Stimulated activated naive CD4-positive, alpha-beta T cell treated with Interleukin-2 at 50 U/mL for 16 hours (primary cell): ENCODE data around the gene MCUR1.
"Not testable (repeated sequence)": the region's sequence is repeated elsewhere in the genome, so short reads cannot be mapped to it uniquely, and the experiment has no call there.

Source experiments
- DNase-seq: peaks from one replicate; lab custom pipeline; 2025; lab: John Stamatoyannopoulos, UW

Gene MCUR1

DNA sequence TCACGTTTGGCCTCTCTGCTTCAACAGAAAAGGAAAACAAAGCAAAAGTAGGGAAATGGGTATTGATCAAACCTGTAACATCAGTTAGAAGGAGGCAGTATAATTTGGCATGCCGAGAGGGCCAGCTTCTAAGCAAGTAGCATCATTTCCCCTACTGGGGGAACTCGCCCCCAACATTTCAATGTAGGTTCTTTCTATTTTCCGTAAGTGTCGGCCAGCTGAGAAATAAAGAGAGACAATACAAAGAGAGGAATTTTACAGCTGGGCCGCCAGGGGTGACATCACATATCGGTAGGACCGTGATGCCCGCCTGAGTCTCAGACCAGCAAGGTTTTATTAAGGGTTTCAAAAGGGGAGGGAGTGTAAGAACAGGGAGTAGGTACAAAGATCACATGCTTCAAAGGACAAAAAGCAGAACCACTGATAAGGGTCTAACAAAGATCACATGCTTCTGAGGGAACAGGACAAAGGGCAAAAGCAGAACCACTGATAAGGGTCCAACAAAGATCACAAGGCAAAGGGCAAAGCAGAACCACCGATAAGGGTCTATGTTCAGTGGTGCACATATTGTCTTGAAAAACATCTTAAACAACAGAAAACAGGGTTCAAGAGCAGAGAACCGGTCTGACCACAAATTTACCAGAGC lies 14.4 kb upstream of the MCUR1 start:
- not testable (repeated sequence) for DNase-seq

DNA sequence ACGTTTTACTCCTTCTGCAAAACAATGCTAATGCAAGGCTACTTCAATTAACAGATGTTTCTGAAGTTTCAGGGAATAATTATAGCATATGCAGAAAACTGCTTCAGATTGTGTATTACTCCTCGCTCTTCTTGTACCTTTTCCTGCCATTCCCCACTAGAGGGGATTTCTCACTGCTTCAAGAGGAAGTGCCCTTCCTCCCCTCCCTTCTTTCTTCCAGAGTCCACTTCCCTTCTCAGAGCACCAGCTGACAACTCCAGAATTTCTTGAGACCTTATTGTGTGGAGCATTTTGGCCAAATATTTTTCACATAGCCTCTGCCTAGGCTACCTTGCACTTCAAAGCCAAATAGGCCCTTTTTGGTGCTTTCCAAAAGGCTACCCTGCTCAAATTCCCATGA lies 12.7 kb upstream of the MCUR1 start:
- DNase-seq, result no peak

- DNase-seq, result no peak
These were observed 11.5 kb upstream of the MCUR1 start for GRCh38 chr6:13825871-13826270.

GRCh38 chr6:13818341-13818740 lies 4.0 kb upstream of the MCUR1 start:
- no peak for DNase-seq

DNA sequence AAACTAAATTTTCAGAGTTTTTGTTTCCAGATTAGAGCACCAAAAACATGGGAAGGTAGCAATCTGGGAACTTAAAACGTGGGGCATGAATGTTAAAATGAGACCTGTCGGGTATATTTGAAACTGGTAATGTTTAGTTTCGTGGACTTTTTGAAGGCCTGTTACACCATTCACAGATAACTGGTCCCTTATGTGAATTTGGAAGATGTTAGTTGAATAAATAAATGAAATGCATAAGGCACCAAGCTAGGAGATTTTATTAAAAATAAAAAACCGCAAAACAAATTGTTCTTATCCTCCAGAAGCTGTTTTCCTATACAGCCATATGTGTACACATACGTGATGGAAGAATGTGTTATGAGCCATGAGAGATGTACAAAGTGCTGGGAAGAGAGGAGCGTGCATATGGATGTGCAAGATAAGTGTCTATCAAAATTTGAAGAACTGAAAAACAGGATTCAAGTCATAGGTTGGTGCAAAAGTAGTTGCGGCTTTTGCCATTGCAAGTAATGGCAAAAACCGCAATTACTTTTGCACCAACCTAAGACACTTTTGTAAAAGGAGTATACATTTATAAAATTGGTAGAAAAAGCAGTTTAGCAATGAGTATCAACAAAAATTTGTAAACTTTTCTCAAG lies 700 bp upstream of the MCUR1 start:
- DNase-seq, result no peak

- no peak for DNase-seq
These were observed 659 bp downstream of the MCUR1 start for GRCh38 chr6:13813621-13814175.

- no peak for DNase-seq
These were observed 1.3 kb downstream of the MCUR1 start for GRCh38 chr6:13813026-13813425.

GRCh38 chr6:13812359-13812642 lies 2.1 kb downstream of the MCUR1 start:
- no peak for DNase-seq

GRCh38 chr6:13811627-13812358 lies 2.6 kb downstream of the MCUR1 start:
- no peak for DNase-seq

DNA sequence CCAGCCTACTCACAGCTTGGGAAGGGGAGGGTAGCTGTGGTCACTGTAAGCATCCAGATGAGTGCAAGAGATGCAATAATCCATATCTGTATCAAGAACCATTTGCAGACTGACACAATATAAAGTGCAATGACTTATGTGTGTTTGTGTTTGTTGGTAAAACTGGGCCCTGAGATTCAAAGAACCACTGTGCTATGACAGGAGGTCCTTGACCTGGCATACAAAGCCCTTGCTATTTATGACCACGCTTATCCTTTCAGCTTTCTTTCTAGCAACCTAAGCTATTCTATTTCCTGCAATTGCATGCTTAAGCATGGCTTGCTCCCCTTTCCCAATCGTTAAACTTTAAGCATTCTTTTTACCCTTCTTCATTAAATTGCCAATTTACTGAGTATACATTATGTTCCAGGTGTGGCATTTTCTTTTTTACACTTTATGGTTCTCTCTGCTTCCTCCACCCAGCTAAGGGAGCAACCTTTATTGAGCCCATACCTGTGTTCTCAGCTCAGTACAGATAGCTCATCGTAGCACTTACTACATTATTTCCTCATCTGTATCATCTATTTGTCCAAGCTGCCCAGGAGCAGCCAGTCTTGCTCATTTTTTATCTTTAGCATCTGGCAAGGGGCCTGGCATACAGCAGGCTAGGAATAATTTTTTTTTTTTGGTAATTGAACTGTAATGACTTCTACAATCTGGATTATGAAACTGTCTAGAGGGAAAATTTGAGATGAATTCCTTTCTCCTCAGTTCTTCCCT lies 3.5 kb downstream of the MCUR1 start:
- DNase-seq, result no peak

- DNase-seq, result no peak
These were observed 5.6 kb downstream of the MCUR1 start for GRCh38 chr6:13808801-13809200.

DNA sequence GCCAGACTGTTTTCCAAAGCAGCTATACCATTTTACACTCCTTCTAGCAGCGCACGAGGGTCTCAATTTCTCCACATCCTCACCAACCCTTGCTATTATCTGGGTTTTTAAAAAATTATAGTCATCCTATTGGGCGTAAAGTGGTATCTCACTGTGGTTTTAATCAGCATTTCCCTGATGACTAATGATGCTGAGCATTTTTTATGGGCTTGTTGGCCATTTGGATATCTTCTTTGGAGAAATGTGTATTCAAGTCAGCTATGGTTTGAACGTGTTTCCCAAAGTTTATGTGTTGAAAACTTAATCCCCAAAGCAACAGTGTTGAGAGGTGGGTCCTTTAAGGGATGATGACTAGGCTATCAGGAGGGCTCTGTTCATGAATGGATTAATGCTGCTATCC lies 6.7 kb downstream of the MCUR1 start:
- no peak for DNase-seq

- no peak for DNase-seq
These were observed 10.8 kb downstream of the MCUR1 start for GRCh38 chr6:13803581-13803980.

- no peak for DNase-seq
These were observed 13.7 kb downstream of the MCUR1 start for GRCh38 chr6:13800615-13801014.

- no peak for DNase-seq
These were observed 17.6 kb downstream of the MCUR1 start for GRCh38 chr6:13796781-13797180.

- peak; percentile 82 for DNase-seq
These were observed 19.2 kb downstream of the MCUR1 start for GRCh38 chr6:13795041-13795750.

- no peak for DNase-seq
These were observed 20.2 kb downstream of the MCUR1 start for GRCh38 chr6:13794184-13794583.

GRCh38 chr6:13789746-13790145 lies 24.6 kb downstream of the MCUR1 start:
- no peak for DNase-seq

DNA sequence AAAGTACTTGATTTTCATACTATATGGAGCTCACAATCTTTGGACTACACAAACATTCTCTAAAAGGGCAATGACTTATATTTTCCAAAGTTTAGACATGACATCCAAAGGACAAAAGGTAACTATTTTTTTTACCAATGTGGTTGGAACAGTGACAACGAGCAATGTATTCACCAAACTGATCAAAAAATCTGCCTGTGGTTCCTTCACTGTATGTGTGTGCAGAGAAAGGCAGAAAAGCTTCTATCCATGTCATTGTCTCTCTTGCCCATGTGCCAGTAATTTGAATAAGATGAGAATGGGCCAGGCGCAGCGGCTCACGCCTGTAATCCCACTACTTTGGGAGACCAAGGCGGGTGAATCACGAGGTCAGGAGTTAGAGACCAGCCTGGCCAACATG lies 25.5 kb downstream of the MCUR1 start:
- no peak for DNase-seq

DNA sequence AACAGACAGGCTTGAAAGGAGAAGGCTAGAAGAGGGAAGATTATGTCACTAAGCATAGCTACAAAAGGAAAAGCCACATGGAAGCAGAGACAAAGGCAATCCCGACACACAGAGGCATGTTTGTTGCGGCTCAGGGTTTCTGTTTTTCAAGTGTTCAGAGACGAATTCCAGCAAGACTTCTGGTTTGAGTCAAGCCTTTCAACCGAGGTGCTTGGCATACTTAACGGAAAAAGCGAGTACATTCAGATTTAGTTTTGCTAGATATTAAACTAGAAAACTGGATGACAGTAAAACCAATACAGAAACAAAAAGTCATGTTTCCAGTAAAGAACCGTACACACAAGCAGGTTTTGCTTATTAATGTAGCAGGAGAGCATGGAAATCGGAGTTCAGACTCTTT lies 27.2 kb downstream of the MCUR1 start:
- no peak for DNase-seq

DNA sequence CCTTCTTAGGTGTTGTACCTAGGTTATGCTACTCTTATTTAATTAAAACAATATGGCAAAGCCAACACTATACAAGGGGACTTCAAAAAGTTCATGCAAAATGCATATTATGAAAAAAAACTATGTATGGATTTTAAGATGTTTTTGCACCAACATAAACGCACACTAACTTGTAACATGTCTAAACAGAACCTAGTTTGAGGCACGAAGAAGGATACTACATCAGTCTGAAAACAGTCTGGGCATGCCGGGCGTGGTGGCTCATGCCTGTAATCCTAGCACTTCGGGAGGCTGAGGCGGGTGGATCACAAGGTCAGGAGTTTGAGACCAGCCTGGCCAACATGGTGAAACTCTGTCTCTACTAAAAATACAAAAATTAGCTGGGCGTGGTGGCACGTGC lies 34.2 kb downstream of the MCUR1 start:
- not testable (repeated sequence) for DNase-seq

GRCh38 chr6:13778028-13778427 lies 36.3 kb downstream of the MCUR1 start:
- no peak for DNase-seq
